ENCODE results near the gene SLC6A2.

SLC6A2 gene

DNA sequence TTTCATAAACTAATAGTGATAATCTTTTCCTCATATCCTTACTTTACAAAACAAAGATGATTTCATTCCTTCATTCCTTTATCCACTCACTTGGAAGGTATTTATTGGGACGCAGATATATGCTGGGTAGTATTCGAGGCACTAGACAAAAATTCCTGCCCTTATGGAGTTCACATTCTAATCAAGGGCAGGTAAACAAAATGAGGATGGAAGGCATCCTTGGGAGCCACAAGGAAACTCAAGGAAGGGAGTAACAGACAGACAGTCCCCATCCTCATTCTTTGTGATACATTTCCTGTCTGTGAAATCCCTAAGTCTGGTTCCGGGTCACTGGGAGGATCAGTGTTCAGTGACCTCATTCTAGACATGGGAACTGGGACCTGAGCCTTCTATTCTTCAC, 45.2 kb downstream of the SLC6A2 start:
- in situ Hi-C loops (cut with HindIII; ENCODE audit: low pct_ligation_motif_present, low sequenced_read_pairs) = loop anchor here (25.0 kb wide), 1 partner anchor 239 kb away; no protein-coding TSS in a partner anchor
- H3K36me3 ChIP-seq (replicated peaks) = no peaks in the 10 kb centered on the region
- no peaks in the 10 kb centered on the region for H3K27me3 ChIP-seq (replicated peaks)
- TF ChIP-seq, protein P1, sequence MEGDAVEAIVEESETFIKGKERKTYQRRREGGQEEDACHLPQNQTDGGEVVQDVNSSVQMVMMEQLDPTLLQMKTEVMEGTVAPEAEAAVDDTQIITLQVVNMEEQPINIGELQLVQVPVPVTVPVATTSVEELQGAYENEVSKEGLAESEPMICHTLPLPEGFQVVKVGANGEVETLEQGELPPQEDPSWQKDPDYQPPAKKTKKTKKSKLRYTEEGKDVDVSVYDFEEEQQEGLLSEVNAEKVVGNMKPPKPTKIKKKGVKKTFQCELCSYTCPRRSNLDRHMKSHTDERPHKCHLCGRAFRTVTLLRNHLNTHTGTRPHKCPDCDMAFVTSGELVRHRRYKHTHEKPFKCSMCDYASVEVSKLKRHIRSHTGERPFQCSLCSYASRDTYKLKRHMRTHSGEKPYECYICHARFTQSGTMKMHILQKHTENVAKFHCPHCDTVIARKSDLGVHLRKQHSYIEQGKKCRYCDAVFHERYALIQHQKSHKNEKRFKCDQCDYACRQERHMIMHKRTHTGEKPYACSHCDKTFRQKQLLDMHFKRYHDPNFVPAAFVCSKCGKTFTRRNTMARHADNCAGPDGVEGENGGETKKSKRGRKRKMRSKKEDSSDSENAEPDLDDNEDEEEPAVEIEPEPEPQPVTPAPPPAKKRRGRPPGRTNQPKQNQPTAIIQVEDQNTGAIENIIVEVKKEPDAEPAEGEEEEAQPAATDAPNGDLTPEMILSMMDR (IDR thresholded peaks at IDR 0.05; ENCODE audit: low read depth, low read length, missing control alignments) = no peak
- no peak overlapping the region for H3K27ac ChIP-seq
- no peak overlapping the region for H3K4me3 ChIP-seq (ENCODE audit: low read depth, low read length)
- DNase-seq = no peak

DNA sequence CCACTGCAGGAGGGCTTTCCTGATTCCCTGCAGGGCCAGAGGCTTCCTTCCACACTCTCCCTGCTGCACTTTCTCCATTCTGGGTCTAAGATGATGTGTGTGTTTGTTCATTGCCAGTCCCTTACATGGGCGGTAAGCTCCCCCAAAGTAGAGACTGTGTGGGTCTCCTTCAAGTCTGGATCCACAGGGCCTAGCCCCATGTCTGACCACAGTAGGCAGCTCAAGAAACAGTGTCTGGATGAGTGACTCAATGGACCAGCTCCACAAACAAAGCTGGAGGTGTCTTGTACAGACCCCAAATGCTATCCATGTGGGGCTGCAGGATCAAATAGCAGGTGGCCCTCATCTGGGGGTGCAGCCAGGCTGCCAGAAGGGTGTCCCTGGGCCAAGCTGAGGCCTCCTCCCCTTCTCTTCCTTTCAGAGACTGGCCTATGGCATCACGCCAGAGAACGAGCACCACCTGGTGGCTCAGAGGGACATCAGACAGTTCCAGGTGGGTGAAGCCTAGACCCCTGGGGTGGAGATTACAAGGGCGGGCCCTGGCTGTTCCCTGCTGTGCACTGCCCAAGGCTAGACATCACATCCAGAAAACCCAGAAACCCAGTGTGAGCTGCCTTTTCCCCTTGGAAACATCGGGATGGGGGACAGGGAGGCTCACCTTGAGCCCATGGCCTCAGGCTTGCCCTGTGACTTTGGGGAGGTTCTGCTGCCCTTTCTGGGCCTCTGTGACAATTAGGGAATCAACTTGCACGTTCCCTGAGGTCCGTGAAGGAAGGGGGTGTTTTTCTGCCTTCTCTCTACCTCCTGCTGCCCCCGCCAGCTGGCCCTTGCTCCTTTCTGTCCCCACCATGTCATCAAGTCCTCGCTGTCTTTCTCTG, 45.9 kb downstream of the SLC6A2 start:
- Histone ChIP-seq H3K27me3 (replicated peaks) (no peaks in the 10 kb centered on the region), H3K36me3 (replicated peaks) (no peaks in the 10 kb centered on the region), H3K27ac (no peak overlapping the region), H3K4me3 (ENCODE audit: low read depth, low read length) (no peak overlapping the region)
- DNase-seq = peak; percentile 20
- TF ChIP-seq, protein P1 (IDR thresholded peaks at IDR 0.05; ENCODE audit: low read depth, low read length, missing control alignments) = peak; percentile 76
- in situ Hi-C loops (cut with HindIII; ENCODE audit: low pct_ligation_motif_present, low sequenced_read_pairs) = loop anchor here (25.0 kb wide), 1 partner anchor 239 kb away; no protein-coding TSS in a partner anchor

DNA sequence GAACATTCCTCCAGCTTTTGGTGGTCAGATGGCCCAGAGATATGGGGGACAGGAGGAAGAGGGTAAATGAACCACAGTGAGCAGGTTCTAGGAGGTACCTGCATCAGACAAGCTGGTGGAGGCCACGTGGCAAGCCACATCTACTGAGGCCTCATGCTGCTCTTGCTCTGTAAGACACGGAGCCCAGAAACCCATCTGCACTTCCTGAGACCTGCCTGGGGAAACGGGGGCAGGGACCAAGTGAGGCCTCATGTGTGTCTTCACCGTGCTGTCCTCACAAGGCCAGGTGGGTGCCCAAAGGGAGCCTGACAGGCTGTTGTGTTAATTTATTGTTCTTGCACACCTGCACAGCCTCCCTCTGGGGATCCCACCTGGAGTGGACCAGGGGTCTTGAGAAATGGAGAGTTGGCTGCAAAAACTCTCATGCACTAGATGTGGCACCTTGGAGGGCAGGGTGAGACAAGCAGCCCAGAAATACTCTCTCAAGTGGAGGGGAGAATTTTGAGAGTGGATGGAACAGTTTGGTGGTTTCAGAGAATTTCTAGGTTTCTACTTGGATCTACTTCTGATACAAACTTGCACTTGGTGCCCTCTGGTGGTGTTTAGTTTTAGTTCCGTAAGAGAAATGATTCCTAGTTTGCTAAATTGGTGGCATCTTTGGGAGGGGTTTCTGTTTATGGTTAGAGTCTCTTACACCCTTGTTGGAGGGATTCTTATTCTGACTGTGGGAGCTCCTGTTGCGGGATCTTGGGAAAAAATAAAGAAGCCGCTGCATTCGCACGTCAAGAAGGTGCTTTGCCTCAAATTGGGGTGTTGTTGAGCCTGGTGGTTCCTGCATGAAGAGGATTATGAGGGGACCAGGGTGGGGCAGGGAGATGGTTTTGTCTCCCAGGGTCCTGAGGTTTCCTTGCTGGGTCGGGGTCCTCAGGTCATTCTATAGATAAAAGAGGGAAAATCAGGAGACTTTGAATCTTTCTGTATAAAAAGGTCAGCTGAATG, 47.5 kb downstream of the SLC6A2 start:
- peak; percentile 60 for DNase-seq
- no peak overlapping the region for H3K4me3 ChIP-seq (ENCODE audit: low read depth, low read length)
- in situ Hi-C loops (cut with HindIII; ENCODE audit: low pct_ligation_motif_present, low sequenced_read_pairs) = loop anchor here (25.0 kb wide), 1 partner anchor 241 kb away; no protein-coding TSS in a partner anchor

DNA sequence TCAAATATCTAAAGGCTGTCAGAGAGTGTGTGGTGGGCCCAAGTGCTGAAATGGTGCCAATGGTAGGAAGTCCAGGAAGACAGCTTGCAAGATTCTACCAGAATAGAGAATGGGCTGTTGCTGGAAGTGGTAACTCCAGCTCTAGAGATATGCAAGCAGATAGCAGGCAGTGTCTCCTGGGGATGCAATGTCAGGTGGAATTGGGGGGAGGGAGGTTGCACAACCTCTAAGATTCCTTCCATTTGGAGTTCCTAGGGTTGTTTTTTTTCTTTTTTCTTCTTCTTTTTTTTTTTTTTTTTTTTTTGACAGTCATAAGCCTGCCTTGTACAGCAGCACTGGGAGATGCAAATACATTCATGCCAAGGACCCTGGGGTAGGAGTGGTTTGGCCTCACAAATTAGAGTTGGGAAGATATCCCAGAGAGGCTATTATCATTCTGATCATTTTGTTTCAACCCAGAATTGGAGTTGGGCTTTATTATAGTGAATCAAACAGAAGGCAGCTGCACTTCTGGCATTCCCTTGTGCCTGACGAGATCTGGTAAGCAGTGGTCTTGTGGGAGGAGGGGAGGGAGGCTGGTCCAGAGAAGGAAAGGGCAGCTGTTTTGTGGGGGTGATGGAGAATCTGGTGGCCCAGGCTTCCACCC, 51.1 kb downstream of the SLC6A2 start:
- no peak for DNase-seq
- Histone ChIP-seq H3K27ac (no peak overlapping the region), H3K36me3 (replicated peaks) (no peaks in the 10 kb centered on the region), H3K4me3 (ENCODE audit: low read depth, low read length) (no peak overlapping the region), H3K27me3 (replicated peaks) (no peaks in the 10 kb centered on the region)
- TF ChIP-seq, protein P1 (IDR thresholded peaks at IDR 0.05; ENCODE audit: low read depth, low read length, missing control alignments) = no peak
- in situ Hi-C loops (cut with HindIII; ENCODE audit: low pct_ligation_motif_present, low sequenced_read_pairs) = loop anchor here (25.0 kb wide), 1 partner anchor 245 kb away; no protein-coding TSS in a partner anchor

More for the DNA sequence above, 47.5 kb downstream of the SLC6A2 start:
- Histone ChIP-seq H3K27me3 (replicated peaks) (no peaks in the 10 kb centered on the region), H3K36me3 (replicated peaks) (no peaks in the 10 kb centered on the region), H3K27ac (no peak overlapping the region)
- TF ChIP-seq, protein P1 (IDR thresholded peaks at IDR 0.05; ENCODE audit: low read depth, low read length, missing control alignments) = peak; percentile 50

DNA sequence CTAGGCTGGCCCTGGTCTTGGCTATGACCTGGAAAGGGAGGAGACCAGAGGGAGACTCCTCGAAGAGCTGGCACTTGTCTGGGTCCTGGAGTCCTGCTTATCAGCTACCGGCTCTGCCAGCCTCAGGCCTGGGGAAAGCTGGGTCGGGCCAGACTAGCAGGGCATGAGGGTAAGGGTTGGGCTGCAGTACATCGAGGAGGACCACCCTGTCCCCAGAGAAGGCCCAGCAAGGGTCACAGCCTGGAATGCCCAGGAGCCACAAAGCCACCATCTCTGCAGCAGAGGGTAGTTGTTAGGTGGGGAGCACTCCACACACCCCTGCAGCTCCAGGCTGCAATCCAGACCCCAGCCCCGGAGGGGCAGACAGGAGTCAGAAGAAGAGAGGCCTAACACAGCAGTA, 54.0 kb downstream of the SLC6A2 start:
- H3K27me3 ChIP-seq (replicated peaks) = no peaks in the 10 kb centered on the region
- H3K27ac ChIP-seq = no peak overlapping the region
- H3K36me3 ChIP-seq (replicated peaks) = no peaks in the 10 kb centered on the region
- TF ChIP-seq, protein P1 (IDR thresholded peaks at IDR 0.05; ENCODE audit: low read depth, low read length, missing control alignments) = no peak
- in situ Hi-C loops (cut with HindIII; ENCODE audit: low pct_ligation_motif_present, low sequenced_read_pairs) = loop anchor here (25.0 kb wide), 1 partner anchor 248 kb away; no protein-coding TSS in a partner anchor
- no peak overlapping the region for H3K4me3 ChIP-seq (ENCODE audit: low read depth, low read length)
- no peak for DNase-seq

All from brain microvascular endothelial cell (primary cell).